PFSK-1 (cell line): ENCODE measurements around the gene CDH24.

Experiments
- POLR2AphosphoS5 ChIP-seq: IDR thresholded peaks from 2 replicates; pipeline ENCODE4 v1.6.1; 2012; ENCODE audit warnings: low read depth, mild to moderate bottlenecking, control low read depth, low read length, moderate library complexity
- TF ChIP-seq, protein P1 (sequence below), 2 experiments: IDR thresholded peaks; 2 replicates each; pipeline versions ENCODE4 v1.6.1 to v1.8.0; 2011 to 2012; ENCODE audit warnings: low read depth in 2 of 2, low read length in 2 of 2, control low read depth in 1 of 2, inconsistent platforms in 1 of 2, mild to moderate bottlenecking in 1 of 2, moderate library complexity in 1 of 2; ENCODE audit not compliant: insufficient read depth in 1 of 2

DNA sequence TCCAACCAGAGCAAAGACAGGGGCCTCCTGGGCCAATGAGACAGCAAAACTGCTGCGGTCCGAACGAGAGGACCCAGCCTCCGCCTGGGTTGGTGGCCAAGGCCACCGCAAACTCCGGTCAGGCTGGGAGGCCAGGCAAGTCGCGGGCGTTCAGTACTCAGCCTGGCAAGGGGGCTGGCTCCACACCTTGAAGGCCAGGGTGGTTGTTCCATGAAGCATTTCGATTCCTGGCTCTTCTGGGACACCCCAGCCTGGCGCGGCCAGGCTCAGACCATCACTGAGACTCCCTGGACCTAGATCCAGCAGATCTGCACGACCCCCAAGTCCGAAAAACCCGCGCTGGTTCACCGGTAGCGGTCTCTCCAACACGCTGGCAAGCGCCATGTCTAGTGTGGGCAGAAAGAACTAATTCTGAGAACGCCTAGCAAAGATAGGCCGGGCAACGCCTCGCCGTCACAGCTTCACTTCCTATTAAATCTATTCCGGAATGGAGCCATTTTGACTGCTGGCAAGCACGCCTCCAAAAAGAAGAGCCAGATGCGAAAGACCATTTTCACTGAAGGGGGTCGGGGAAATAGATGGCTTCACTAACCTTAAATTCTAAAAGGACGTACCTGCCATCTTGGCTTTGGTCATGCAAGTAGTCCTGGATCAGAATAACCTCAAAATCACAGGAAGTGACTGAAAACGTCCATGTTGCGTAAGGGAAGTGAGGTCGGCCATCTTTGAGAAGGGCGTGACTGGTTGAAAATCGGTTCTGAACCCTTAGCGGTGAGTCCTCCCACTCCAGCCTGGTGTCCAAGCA lies 22.6 kb downstream of the CDH24 start, which contains the start of gene PSMB5:
- TF ChIP-seq, protein P1, sequence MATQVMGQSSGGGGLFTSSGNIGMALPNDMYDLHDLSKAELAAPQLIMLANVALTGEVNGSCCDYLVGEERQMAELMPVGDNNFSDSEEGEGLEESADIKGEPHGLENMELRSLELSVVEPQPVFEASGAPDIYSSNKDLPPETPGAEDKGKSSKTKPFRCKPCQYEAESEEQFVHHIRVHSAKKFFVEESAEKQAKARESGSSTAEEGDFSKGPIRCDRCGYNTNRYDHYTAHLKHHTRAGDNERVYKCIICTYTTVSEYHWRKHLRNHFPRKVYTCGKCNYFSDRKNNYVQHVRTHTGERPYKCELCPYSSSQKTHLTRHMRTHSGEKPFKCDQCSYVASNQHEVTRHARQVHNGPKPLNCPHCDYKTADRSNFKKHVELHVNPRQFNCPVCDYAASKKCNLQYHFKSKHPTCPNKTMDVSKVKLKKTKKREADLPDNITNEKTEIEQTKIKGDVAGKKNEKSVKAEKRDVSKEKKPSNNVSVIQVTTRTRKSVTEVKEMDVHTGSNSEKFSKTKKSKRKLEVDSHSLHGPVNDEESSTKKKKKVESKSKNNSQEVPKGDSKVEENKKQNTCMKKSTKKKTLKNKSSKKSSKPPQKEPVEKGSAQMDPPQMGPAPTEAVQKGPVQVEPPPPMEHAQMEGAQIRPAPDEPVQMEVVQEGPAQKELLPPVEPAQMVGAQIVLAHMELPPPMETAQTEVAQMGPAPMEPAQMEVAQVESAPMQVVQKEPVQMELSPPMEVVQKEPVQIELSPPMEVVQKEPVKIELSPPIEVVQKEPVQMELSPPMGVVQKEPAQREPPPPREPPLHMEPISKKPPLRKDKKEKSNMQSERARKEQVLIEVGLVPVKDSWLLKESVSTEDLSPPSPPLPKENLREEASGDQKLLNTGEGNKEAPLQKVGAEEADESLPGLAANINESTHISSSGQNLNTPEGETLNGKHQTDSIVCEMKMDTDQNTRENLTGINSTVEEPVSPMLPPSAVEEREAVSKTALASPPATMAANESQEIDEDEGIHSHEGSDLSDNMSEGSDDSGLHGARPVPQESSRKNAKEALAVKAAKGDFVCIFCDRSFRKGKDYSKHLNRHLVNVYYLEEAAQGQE (IDR thresholded peaks at IDR 0.05; ENCODE audit: insufficient read depth in 1 of 2, low read depth in 2 of 2, low read length in 2 of 2) = no peak
- peak; percentile 66 for TF ChIP-seq POLR2AphosphoS5
